ENCODE data around the gene CLEC4A.
"Not testable (repeated sequence)": the region's sequence is repeated elsewhere in the genome, so short reads cannot be mapped to it uniquely, and the experiment has no call there.

CLEC4A gene

DNA sequence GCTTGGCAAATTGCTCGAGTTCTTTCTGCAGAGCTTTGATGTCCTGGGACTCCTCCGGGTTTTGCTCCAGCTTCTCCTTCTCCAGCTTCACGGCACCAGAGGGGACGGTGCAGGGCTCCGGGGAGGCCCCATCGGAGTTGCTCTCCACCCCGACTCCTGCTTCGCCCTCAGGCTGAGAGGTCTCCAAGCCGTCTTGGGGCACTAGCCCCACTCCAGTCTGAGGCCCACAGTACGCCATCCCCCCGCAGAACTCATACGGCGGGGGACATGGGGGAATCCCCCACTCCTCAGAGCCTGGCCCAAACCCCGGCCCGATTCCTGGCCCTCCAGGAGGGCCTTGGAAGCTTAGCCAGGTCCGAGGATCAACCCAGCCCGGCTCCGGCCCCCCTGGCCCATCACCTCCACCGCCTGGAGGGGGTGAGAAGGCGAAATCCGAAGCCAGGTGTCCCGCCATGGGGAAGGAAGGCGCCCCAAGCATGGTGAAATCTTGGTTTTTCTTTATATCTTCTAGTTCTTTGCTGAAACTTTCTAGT lies 11.0 kb downstream of the CLEC4A start:
- DNase-seq, result not testable (repeated sequence)

DNA sequence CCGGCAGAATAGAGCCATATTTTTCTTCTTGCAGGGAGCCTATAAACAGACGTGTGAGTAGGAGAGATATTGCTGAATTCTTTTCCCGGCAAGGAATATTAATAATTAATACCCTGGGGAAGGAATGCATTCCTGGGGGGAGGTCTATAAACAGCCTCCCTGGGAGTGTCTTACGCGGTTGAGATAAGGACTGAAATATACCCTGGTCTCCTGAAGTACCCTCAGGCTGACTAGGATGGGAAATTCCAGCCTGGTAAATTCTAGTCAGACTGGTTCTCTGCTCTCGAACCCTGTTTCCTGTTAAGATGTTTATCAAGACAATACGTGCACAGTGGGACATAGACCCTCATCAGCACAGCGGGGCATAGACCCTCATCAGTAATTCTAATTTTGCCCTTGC lies 18.2 kb downstream of the CLEC4A start:
- DNase-seq, result not testable (repeated sequence)

DNA sequence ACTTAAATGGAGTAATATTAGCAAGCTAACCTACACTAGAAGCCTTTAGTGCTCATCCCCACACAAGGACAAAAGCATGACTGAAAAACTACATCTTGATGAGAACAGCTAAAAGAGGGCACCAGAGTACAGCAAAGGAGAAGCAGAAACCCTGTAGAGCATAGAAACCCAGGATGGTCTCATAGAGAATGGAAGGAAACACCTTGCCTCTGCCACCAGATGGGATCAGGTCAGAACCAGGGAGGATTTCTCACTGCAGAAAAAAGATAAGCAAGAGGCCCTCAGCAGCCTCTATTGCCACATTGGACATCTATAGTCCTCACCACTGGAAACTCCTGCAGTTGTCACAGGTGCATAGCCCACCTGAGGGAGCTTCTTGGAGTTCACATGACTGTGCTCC lies 19.8 kb downstream of the CLEC4A start:
- no peak for DNase-seq

DNA sequence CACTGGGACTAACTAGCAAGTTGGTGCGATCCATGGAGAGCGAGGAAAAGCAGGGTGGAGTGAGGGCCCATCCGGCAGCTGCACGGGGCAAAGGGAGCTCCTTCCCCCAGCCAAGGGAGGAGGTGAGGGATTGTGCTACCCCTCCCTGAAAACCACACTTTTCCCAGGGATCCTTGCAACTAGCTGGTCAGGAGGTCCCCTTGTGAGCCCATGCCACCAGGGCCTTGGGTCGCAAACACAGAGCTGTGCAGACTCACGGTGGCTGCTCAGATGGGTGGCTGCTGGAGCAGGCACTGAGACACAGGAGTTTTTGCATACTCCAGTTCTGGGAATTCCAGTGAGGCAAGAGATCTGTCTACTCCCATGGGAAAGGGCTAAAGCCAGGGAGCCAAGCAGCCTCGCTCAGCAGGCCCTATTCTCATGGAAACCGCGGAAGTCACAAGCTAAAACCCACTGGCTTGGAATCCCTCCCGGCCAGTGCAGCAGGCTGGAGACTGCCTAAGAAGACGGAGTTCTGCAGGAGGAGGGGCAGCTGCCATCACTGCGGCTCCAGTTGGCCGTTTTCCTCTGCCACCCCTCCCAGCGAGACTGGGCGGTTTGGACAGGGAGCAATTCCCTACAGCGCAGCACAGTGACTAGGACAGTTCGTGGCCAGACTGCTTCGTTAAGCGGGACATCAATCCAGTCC lies 22.5 kb downstream of the CLEC4A start:
- peak; percentile 91 for DNase-seq

DNA sequence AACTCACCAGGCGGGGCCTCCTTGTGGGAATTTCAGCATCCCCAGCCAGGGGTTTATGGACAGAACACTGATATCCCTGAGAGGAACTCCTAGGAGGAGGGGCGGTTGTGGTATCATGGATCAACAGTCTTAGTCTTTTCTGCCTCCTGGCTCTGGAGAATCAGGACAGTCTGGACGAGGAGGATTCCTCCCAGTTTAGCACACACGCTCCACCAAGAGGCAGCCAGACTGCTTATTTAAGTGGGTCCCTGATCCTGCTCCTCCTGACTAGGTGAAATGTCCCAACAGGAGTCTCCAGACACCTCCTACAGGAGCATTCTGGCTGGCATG lies 23.0 kb downstream of the CLEC4A start:
- no peak for DNase-seq

- peak; percentile 3 for DNase-seq
These were observed 31.1 kb downstream of the CLEC4A start for GRCh38 chr12:8154526-8154925.

DNA sequence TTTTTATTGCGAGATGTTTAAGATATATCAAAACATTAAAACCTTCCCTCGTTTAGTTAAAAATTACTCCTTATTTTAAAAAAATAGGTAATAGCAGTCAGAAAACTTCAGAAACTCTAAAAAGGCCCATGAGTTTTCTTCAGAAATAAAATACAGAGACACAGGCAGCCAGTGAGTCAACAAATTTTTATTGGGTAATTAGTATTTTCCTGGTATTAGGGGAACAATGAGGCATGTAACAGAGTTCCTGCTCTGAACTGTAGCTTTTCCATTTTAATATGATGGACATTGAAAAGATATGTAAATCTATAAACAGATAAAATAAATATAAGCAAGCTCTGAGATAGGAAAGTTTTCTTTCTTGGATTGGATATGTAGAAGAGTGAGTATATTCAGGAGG lies 33.0 kb downstream of the CLEC4A start:
- no peak for DNase-seq

DNA sequence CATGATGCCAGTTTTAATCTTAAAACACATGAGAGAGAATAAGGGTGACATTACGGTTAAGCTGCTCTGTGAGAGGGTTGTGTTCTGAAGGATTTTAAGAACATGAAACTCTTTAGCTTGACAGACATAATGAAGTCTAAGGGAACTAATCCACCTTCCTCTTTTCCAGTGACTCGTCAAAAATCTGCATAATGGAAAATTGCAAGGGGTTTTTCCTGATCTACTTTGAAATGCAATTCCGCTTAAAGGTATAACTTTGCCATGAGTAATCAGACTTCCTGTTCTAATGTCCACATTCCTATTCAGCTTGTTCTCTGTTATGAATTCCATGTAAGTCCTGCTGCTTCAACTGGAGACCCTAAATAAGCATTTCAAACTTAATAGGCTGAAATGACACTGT lies 33.4 kb downstream of the CLEC4A start, which contains the start of gene ZNF705A:
TSS of gene ZNF705A (plus strand) at position 171 of the 400 bp plus-strand sequence. CDS start 15,611 bp downstream, outside the sequence.
- peak; percentile 87 for DNase-seq

DNA sequence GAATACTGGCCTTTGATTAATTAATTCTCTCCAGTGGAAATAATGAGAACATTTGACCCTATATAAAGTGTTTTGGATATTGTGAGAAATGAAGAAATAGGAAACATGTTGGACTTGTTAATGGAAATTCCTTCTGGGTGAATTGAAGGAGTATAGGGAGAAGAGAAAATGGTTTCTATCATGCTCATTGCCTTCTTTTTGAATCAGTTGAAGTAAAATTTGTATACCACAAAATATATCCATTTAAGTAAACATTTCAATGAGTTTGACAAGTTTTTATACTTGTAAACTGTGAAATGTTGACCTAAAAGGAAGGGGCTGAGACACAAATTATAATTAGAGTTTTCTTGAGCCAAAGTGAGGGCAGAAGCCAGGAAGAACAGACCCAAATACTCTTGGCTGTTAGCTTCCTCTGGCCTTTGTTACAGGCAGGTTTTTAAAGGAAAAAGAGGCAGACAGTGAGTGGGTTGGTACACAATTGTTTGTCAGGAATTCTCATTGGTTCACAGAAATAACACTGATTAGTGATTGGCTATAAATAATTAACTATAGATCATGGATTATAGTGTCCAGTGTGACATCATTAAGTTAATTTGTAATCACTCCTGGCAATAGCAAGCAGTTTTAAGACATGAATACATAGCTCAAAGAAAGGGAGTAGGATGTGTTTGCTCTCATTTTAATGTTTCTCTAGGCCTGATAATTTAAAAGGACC lies 34.2 kb downstream of the CLEC4A start:
- no peak for DNase-seq

DNA sequence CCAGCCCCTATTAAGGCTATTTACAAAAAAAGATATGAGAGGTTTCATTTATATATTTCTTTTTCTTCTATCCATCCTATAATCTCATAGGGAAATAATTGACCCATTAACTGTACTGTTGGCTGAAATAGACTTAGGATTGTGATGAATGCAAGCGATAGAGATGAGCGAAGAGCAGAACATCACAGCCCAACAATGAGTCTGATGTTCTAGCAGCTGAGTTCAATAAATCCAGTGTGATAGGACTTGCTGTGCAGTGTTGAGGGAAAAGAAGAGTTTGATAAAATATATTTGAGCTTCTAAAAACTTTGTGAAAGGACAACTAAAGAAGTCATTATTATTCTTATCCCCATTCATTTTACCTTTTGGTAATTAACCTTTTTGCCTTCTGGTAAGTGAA lies 49.5 kb downstream of the CLEC4A start:
- not testable (repeated sequence) for DNase-seq

DNA sequence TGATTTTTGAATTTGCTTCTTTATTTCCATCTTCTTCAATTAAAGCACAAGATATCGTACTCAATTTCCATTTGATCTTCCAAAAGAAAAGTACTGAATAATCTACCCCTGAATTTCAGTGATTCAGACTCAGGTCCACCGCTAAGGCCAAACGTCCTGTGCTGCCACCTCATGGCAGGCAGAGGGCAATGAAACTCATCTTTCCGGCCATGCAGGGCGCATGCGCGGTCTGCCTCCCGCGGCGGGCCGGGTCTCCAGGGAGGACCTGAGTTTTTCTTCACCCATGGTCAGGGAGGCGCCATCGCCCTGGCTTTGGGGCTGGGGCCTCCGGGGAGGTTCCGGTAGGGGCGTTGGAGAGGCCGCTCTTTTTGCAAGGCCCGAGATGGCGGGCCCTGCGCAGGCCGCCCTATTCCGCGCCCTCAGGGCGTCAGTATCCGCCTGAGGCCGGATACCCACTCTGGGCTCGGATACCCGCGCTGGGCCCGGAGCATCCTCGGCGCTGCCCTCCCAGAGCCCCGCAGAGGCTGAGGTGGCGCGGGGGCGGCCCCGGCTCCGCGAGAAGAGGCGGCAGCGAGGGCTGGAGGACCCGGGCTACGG lies 56.7 kb downstream of the CLEC4A start:
- DNase-seq, result peak; percentile 72

- not testable (repeated sequence) for DNase-seq
These were observed 57.9 kb downstream of the CLEC4A start for GRCh38 chr12:8181271-8181670.

GRCh38 chr12:8182923-8183322 lies 59.5 kb downstream of the CLEC4A start:
- DNase-seq, result not testable (repeated sequence)

- DNase-seq, result not testable (repeated sequence)
These were observed 59.9 kb downstream of the CLEC4A start for GRCh38 chr12:8183346-8183745.

DNA sequence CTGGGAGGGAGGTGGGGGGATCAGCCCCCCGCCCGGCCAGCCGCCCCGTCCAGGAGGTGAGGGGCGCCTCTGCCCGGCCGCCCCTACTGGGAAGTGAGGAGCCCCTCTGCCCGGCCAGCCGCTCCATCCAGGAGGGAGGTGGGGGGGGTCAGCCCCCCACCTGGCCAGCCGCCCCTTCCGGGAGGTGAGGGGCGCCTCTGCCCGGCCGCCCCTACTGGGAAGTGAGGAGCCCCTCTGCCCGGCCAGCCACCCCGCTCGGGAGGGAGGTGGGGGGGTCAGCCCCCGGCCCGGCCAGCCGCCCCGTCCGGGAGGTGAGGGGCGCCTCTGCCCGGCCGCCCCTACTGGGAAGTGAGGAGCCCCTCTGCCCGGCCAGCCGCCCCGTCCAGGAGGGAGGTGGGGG lies 60.8 kb downstream of the CLEC4A start:
- not testable (repeated sequence) for DNase-seq

DNA sequence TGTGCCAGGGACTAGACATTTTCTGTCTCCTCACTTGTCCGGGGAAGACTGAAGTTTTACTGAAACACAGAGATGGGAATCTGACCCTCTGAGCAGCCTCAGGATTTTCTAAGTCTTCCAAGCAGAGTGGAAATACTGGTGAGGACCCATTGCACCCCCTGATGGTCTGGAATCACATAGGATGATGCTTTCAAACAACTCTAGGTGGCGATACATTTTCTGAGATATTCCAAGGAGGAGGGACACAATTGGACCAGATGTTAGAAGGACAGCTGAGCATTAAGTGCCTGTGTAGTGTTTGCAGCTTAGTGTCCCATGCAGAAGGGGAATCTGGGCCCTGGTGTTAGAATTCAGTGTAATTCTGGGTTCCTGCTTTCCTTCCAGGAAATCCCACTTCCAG lies 64.7 kb downstream of the CLEC4A start:
- not testable (repeated sequence) for DNase-seq
